HG02623 (cell line): ENCODE measurements around the gene TKFC.

Source experiments
- ATAC-seq: cut with Tn5 transposase; IDR thresholded peaks from one replicate; pipeline ENCODE4 v1.9.1; 2021; ENCODE audit warnings: moderate library complexity; ENCODE audit not compliant: unreplicated experiment

The TKFC gene

DNA sequence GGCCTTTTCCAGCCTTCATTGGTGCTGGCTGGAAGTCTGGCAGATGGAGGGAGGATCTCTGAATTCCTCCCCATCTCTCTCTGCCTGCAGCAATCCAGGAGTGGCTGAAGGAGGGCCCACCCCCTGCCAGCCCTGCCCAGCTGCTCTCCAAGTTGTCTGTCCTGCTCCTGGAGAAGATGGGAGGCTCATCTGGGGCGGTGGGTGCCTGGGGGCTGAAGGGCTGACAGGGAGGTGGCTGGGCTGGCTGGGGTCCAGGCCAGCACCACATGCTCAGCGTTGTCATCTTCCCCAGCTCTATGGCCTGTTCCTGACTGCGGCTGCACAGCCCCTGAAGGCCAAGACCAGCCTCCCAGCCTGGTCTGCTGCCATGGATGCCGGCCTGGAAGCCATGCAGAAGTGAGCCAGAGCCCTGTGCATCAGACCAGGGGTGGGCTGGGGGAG is 12.2 kb downstream of the TKFC start:
- ATAC-seq = no peak

- no peak for ATAC-seq
These were observed 13.2 kb downstream of the TKFC start for GRCh38 chr11:61345954-61346843.

GRCh38 chr11:61347916-61348461 is 15.0 kb downstream of the TKFC start:
- no peak for ATAC-seq

DNA sequence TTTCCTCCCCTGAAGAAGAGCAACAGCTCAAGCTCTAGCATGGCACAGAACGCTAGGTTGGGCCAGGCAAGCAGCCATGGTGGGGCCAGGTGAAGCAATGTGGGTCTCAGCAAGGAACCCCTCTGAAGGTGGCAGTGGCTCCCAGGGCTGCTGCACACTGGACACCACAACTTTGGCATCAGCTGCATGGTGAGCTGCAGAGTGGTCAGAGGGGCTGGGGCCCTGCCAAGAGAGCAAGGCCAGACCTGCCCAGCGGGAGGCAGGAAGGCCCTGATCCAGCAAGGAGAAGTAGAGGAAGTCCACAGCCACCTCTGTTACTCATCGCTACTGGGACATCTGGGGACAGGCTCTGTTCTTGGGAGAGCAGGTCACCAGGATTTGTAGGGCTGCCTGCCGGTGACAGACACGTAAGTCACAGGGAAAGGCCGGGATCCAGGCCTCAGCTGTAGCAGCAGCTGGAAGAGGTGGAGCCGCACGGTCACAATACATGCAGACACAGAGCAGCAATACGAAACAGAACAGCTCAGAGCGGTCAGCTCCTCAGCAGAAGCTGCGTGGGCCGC is 16.2 kb downstream of the TKFC start:
- ATAC-seq = no peak

- ATAC-seq = no peak
These were observed 16.9 kb downstream of the TKFC start for GRCh38 chr11:61349916-61350315.

- ATAC-seq = no peak
These were observed 17.3 kb downstream of the TKFC start for GRCh38 chr11:61350336-61350735.

- no peak for ATAC-seq
These were observed 17.8 kb downstream of the TKFC start for GRCh38 chr11:61350803-61351202.

GRCh38 chr11:61352038-61352437 is 19.0 kb downstream of the TKFC start:
- no peak for ATAC-seq

DNA sequence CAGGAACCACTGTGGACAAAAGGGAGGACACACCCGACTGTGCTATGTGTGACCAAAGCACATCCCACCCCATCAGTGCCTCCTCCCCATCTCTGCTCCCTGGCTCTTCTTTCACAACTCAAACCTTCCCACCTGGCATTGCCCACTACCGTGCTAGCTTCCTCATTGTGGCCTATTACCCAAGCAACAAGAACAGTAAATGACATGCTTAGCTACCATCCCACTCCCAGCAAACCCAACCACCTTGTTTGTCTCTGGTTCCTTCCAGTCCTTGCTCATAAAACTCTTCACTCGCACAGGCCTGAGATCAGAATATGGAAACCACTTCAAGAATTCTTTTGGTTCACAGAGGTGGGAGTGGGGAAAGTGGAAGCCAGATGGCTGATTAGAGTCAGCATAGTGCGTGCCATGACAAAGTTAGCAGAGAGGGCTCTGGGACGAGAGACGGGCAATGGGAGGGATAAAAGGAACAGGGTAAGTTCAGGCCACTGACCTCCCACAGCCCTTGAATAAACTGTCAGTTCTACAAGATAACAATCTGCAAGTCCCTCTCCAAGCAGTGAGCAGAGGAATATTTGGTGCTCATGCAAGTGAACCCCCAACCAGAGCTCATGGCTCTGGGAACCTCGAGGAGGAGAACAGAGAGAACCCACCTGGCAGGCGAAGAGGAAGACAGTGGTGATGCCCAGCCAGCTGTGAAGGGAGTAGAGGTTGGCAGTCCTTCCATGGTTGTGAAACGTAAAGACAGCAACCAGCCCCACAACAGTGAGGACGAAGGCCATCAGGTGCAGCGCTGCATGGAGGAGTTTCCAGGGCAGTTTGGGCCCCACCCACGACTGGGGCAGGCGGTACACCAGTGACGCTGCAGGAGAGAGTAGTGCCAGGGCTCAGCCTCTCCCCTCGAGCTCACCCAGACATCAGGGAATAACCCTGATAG is 20.4 kb downstream of the TKFC start:
- ATAC-seq = no peak

DNA sequence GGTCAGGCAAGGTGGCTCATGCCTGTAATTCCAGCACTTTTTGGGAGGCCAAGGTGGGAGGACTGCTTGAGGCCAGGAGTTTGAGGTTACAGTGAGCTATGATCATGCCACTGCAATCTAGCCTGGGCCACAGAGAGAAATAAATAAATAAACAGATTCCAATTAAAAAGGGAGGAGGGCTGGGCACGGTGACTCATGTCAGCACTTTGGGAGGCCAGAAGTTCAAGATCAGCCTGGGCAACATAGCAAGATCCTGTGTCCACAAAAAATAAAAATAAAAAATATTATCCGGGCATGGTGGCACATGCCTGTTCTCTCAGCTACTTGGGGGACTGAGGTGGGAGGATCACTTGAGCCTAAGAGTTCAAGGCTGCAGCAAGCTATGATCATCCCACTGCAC is 21.2 kb downstream of the TKFC start:
- no peak for ATAC-seq

DNA sequence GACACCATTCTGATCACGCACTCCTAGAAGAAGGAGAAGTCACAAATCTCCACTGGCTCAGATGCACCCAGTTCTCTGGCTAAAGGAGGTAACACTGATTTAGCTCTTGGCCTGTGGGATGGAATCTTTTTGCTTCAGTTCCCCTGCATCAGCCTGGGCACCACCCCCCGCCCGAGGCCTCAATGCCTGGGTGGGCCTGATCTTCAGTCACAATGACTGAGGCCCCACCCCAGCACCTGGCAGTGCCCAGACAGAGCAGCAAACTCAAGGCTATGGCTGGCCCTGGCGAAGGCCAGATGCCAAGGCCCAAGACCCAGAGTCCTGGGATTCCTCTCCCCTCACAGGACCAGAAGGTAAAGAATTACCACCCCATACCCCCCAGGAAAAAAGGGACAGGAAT is 23.7 kb downstream of the TKFC start:
- ATAC-seq = no peak

DNA sequence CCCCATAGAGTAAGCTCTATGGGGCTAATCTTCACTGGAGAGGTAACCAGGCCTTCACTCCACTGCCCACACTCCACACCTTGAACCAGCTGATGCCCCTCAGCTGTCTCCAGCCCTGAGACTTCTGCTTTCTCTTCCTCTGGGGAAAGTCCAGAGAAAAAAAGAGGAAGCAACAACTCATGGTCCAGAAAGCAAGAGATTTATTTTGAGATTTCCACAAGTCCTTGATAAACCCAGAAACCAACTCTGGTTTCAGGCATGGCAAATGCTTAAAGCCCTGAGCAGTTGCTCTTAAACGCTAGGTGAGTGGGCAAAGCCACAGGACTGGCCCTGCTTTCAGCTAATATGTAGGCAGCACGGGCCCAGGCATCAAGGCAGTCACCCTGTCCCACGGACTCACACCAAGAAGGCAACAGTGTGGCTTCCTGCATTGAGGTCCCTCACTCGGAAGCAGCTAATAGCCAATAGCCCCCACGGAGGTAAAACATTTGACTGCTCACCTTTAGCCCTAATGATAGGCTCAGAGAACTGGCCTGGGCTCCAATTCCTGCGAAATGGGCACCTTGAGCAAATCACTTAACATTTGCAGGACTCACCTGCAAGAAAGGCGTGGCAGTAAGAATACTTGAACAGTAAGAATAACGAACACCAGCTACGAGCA is 24.3 kb downstream of the TKFC start:
- peak; percentile 38 for ATAC-seq

GRCh38 chr11:61357894-61358239 is 24.8 kb downstream of the TKFC start:
- no peak for ATAC-seq

DNA sequence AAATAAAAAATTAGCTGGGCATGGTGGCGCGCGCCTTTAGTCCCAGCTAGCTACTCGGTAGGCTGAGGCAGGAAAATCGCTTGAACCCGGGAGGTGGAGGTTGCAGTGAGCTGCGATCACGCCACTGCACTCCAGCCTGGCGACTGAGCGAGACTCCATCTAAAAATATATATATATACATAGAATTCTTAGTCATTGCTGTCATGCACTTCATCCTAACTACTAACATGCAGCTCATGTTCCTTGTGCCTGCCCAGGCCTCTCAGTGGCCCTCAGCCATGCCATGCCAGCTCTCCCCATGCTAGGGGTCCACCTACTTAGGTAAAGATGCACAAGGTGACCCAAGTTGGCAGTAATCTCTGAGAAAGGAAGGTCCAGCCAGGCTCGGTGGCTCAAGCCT is 25.5 kb downstream of the TKFC start:
- no peak for ATAC-seq

DNA sequence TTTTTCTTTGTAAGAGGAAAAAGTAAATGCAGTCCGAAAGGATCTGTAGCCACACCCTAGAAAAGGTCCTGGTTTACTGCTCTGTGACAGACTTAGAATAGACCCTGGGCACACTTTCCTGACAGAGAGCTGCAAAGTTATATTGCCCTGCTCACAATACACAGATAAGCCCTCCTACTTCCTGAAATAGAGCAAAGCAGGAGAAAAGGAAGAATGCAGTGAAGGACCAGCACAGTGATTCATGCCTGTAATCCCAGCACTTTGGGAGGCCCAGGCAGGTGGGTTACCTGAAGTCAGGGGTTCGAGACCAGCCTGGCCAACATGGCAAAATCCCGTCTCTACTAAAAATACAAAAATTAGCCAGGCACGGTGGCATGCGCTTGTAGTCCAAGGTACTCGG is 26.5 kb downstream of the TKFC start:
- no peak for ATAC-seq

- no peak for ATAC-seq
These were observed 28.3 kb downstream of the TKFC start for GRCh38 chr11:61361237-61361740.

DNA sequence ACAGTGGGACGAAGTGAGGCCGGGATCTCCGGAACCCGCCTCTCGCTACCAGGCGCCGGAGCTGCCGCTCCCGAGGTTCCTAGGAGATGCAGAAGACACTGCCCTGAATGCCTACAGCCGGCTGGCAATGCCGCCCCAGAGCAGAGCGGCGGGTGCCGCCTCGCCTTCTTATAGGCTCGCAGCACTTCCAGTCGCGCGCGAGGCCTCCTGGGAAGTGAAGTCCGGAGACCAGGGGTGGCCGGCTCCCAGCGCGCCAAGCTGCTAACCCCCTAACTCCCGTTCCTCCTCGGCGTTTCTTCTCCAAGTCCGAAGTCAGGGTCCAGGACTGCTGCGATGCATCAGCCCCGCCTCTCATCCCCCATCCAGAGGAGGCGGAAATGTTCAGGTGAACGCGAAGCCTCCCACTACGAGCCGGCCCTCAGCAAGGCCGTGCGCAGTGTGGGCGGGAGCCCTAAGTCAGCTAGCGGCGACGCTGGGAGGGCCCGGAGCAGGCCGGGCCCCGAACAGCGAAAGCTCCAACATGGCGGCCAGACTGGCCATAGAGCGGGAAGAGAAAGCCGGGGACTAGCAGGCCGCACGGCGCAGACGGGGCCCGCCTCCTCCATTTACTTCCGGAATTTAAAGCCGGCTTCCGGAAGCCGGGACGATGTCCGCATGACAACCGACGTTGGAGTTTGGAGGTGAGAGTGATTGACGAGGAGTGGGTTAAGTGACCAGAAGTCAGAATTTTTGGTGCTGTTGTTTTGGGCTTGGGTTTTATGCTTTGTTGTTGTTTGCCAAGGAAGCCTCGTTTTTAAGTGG is 28.9 kb downstream of the TKFC start, which contains the start of the genes CYB561A3 and TMEM138:
CYB561A3 (minus strand) TSS at position 142 of the 801 bp plus-strand sequence. CDS start 5,169 bp downstream, outside the sequence.
TMEM138 (plus strand) TSS at position 634 of the 801 bp plus-strand sequence. CDS start 2,017 bp downstream, outside the sequence.
- ATAC-seq = peak; percentile 75

DNA sequence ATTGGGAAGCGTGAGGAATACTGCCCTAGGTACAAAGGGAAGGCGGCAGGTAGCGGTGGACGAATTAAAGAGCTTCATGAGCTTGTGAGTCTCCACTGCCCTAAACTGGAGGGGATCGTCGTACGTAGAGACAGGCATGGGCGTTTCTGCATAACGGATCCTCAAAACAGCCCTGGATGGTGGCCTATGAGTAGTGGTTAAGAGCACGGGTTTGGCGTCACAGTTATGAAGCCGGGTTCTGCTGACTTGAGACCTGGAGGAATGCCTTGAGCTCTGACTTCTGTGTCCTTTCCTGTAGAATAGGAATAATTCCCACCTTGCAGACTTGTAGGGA is 29.5 kb downstream of the TKFC start:
- no peak for ATAC-seq

- no peak for ATAC-seq
These were observed 31.1 kb downstream of the TKFC start for GRCh38 chr11:61364012-61364675.
